Stimulated activated naive CD8-positive, alpha-beta T cell treated with anti-CD3 and anti-CD28 coated beads, Interleukin-15, Interleukin-2, amounts not matched to agents 100 ng/mL and 50 ng/mL, for 24 hours (primary cell): ENCODE results near the gene DAND5.
"Not testable (repeated sequence)": the region's sequence is repeated elsewhere in the genome, so short reads cannot be mapped to it uniquely, and the experiment has no call there.

ENCODE experiments used
- H3K27ac Mint-ChIP-seq: one replicate; pipeline ENCODE4 v1.8.0; 2021; ENCODE audit warnings: mild to moderate bottlenecking, mixed read lengths
- H3K27me3 Mint-ChIP-seq: one replicate; pipeline ENCODE4 v1.8.0; 2021; ENCODE audit warnings: mixed read lengths
- H3K36me3 Mint-ChIP-seq: one replicate; pipeline ENCODE4 v1.8.0; 2021; ENCODE audit warnings: low read depth, mixed read lengths
- H3K4me1 Mint-ChIP-seq: one replicate; pipeline ENCODE4 v1.8.0; 2021; ENCODE audit warnings: low read depth, mixed read lengths
- H3K4me3 Mint-ChIP-seq: one replicate; pipeline ENCODE4 v1.8.0; 2021; ENCODE audit warnings: mild to moderate bottlenecking, mixed read lengths
- H3K9me3 Mint-ChIP-seq: one replicate; pipeline ENCODE4 v1.8.0; 2021; ENCODE audit warnings: mixed read lengths

DAND5 gene

DNA sequence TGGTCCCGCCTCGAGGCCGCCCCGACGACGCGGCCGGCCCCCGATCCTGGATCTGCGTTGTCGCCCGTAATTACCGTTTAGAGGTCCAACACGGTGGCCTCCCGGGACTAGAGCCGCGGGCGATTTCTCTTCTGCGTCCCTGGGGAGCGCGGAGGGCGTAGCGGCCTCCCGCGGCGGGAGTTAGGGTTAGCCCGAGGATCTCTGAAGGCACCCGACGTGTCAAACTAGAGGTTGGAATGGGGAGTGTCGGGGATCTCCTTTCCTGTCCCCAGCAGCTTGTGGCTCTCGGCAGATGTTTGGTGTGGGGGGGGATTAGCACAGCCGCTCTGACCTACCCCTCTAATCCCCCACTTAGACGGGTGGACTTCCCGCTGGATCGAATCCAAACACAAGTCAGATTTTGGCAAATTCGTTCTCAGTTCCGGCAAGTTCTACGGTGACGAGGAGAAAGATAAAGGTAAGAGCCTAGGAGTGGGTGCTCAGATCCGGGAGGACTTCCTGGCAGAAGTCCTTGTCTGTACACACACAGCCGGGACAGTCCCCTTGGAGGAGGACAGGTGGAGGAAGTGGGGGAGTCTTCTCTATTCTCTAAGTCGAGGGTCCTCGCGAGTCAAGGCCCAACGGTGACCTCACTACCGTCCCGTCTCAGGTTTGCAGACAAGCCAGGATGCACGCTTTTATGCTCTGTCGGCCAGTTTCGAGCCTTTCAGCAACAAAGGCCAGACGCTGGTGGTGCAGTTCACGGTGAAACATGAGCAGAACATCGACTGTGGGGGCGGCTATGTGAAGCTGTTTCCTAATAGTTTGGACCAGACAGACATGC lies 30.4 kb upstream of the DAND5 start:
- H3K4me3 Mint-ChIP-seq = peak overlapping the region; percentile 99
- H3K27me3 Mint-ChIP-seq = no peaks in the 10 kb centered on the region
- peak overlapping the region; percentile 97 for H3K27ac Mint-ChIP-seq
- H3K36me3 Mint-ChIP-seq = peaks cover 58% of the 10 kb centered on the region
- peaks cover 75% of the 10 kb centered on the region for H3K4me1 Mint-ChIP-seq
- H3K9me3 Mint-ChIP-seq = no peaks in the 10 kb centered on the region

DNA sequence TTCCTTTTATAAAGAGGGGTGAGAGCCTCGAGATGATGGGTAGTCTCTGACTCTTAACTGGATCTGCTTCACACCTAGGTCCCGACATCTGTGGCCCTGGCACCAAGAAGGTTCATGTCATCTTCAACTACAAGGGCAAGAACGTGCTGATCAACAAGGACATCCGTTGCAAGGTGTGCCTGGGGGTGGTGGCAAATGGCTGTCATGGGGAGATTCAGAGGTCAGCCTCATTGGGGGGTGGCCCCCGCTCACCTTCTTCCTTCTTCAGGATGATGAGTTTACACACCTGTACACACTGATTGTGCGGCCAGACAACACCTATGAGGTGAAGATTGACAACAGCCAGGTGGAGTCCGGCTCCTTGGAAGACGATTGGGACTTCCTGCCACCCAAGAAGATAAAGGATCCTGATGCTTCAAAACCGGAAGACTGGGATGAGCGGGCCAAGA lies 29.4 kb upstream of the DAND5 start:
- Mint-ChIP-seq H3K36me3 (peaks cover 68% of the 10 kb centered on the region), H3K4me3 (peak overlapping the region; percentile 99), H3K27me3 (no peaks in the 10 kb centered on the region), H3K9me3 (no peaks in the 10 kb centered on the region), H3K4me1 (peaks cover 82% of the 10 kb centered on the region), H3K27ac (peak overlapping the region; percentile 97)

DNA sequence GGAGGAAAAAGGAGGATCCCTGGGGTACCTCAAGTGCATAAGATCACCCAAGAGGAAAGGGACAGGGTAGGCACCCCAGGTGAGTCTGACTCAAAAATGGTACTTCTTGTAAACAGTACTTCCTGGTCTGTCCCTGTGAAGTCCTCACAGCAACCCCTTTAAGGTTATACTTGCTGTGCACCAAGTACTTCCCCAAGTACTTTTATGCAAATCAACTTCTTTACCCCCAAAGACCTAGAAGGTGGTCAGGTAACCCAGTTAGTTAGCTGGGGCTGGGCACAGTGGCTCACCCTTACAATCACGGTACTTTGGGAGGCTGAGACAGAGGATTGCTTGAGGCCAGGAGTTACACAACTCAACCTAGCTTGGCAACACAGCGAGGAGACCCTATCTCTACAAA lies 28.5 kb upstream of the DAND5 start:
- H3K4me1 Mint-ChIP-seq = peaks cover 88% of the 10 kb centered on the region
- H3K27me3 Mint-ChIP-seq = no peaks in the 10 kb centered on the region
- no peaks in the 10 kb centered on the region for H3K9me3 Mint-ChIP-seq
- peak overlapping the region; percentile 99 for H3K4me3 Mint-ChIP-seq
- peak overlapping the region; percentile 97 for H3K27ac Mint-ChIP-seq
- H3K36me3 Mint-ChIP-seq = peaks cover 75% of the 10 kb centered on the region

DNA sequence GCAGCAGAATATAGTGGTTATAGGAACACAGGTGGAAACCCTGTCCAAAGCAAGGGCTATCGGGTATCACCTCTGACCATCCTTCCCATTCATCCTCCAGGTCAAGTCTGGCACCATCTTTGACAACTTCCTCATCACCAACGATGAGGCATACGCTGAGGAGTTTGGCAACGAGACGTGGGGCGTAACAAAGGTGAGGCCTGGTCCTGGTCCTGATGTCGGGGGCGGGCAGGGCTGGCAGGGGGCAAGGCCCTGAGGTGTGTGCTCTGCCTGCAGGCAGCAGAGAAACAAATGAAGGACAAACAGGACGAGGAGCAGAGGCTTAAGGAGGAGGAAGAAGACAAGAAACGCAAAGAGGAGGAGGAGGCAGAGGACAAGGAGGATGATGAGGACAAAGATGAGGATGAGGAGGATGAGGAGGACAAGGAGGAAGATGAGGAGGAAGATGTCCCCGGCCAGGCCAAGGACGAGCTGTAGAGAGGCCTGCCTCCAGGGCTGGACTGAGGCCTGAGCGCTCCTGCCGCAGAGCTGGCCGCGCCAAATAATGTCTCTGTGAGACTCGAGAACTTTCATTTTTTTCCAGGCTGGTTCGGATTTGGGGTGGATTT lies 25.8 kb upstream of the DAND5 start:
- peaks cover 91% of the 10 kb centered on the region for H3K36me3 Mint-ChIP-seq
- H3K9me3 Mint-ChIP-seq = no peaks in the 10 kb centered on the region
- peak overlapping the region; percentile 51 for H3K4me3 Mint-ChIP-seq
- H3K27ac Mint-ChIP-seq = peak overlapping the region; percentile 65
- no peaks in the 10 kb centered on the region for H3K27me3 Mint-ChIP-seq
- H3K4me1 Mint-ChIP-seq = peaks cover 86% of the 10 kb centered on the region

DNA sequence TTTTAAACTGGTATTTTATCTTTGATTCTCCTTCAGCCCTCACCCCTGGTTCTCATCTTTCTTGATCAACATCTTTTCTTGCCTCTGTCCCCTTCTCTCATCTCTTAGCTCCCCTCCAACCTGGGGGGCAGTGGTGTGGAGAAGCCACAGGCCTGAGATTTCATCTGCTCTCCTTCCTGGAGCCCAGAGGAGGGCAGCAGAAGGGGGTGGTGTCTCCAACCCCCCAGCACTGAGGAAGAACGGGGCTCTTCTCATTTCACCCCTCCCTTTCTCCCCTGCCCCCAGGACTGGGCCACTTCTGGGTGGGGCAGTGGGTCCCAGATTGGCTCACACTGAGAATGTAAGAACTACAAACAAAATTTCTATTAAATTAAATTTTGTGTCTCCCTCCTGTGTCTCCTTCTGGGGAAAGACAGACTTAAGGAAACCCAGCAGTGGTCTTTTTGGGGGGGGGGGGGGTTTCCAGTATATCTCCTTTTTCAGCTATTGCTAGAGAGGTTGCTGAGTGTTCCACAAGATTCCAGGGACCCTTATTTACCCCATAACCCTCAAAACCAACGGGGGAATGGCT lies 25.2 kb upstream of the DAND5 start:
- Mint-ChIP-seq H3K27me3 (no peaks in the 10 kb centered on the region), H3K4me3 (peak overlapping the region; percentile 93), H3K27ac (peak overlapping the region; percentile 88), H3K4me1 (peaks cover 82% of the 10 kb centered on the region), H3K9me3 (no peaks in the 10 kb centered on the region), H3K36me3 (peaks cover 86% of the 10 kb centered on the region)

DNA sequence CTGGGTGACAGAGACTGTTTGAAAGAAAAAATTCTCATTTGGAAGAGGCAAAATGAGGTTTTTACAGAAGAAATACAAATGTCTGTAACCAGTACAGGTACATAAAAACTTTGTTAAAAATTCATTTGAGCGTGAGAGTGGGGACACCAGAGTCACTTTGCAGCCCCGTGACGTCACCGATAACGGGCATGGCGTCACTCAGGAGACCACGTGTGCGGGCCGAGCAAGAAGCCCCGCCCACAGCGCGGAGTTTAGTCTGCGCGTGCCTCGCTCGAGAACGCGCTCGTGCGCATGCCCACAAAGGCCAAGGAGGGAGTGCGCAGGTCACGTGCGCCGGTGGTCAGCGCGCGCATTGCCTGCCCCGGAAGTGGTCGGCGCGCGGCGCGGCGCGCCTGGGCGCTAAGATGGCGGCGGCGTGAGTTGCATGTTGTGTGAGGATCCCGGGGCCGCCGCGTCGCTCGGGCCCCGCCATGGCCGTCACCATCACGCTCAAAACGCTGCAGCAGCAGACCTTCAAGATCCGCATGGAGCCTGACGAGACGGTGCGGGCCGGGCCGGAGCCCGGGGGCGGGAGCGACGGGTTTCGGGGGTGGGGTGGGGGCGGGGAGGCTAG lies 23.8 kb upstream of the DAND5 start, which contains the start of gene RAD23A:
Gene RAD23A (plus strand): TSS at position 384 of the 613 bp plus-strand sequence. CDS start 87 bp downstream, at position 471.
- Mint-ChIP-seq H3K4me3 (peak within 1 kb of the TSS; percentile 93), H3K9me3 (no peaks in the 10 kb centered on the region), H3K4me1 (peaks cover 68% of the 10 kb centered on the region), H3K36me3 (peaks cover 86% of the 10 kb centered on the region), H3K27me3 (no peaks in the 10 kb centered on the region), H3K27ac (peak within 1 kb of the TSS; percentile 90)

DNA sequence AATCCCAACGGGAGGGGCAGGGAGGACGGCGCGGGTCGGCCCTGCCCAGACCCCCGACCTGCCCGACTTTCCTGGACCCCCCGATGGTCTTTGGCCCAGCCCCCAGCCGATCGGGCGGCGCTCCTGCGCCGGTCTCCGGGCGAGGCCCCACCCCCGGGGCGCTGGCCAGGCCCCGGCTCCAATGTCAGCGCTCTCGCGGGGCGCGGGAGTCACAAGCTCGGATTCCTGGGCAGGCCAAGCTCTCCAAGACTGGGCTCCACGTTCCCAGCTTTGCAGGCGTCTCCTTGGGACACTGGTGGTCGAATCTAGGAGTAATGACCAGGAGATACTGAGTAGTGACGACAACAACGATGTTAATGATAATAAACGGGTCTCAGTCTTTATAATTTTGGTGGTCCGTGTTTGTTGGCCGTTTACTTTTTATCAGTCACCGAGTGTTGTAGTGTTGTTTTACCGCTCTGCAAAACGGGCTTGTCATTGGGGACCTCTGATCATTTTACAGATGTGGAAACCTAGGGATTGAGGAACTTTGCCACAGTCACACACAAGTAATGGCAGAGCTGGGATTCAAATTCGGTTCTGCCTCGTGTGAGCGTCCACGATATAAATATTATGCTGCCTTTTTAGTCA lies 23.2 kb upstream of the DAND5 start:
- Mint-ChIP-seq H3K36me3 (peaks cover 86% of the 10 kb centered on the region), H3K9me3 (no peaks in the 10 kb centered on the region), H3K4me1 (peaks cover 65% of the 10 kb centered on the region)

DNA sequence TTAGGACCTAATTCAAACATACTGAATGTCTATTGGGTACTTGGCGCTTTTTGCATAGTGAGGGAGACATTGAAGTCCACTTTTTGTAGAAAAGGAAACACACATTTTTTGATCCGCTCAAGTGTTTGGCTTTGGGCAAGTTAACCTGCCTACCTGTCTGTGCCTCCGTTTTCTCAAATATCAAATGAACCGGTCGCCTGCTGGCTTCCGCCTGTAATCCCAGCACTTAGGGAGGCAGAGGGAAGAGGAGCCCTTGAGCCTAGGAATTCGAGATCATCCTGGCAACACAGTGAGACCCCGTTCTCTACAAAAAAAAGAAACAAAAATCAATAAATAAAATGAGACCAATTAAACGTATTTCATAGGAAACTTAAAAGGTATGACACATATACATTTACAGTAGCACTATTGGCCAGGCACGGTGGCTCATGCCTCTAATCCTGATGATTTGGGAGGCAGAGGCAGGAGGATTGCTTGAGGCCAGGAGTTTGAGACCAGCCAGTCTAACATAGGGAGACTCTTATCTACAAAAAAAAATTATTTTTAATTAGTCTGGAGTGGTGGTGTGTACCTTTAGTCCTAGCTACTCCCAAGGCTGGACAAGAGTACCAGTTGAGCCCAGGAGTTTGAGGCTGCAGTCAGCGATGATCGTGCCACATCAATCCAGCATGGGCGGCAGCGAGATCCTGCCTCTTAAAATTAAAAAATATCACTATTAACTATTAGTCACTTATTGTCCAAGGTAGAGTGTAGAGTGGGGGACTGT lies 22.5 kb upstream of the DAND5 start:
- Mint-ChIP-seq H3K9me3 (no peaks in the 10 kb centered on the region), H3K27ac (peak overlapping the region; percentile 90), H3K4me1 (peaks cover 59% of the 10 kb centered on the region), H3K4me3 (peak overlapping the region; percentile 93), H3K36me3 (peaks cover 86% of the 10 kb centered on the region), H3K27me3 (no peaks in the 10 kb centered on the region)

More for the DNA sequence above, 23.2 kb upstream of the DAND5 start:
- Mint-ChIP-seq H3K27me3 (no peaks in the 10 kb centered on the region), H3K4me3 (peak overlapping the region; percentile 93), H3K27ac (peak overlapping the region; percentile 90)

DNA sequence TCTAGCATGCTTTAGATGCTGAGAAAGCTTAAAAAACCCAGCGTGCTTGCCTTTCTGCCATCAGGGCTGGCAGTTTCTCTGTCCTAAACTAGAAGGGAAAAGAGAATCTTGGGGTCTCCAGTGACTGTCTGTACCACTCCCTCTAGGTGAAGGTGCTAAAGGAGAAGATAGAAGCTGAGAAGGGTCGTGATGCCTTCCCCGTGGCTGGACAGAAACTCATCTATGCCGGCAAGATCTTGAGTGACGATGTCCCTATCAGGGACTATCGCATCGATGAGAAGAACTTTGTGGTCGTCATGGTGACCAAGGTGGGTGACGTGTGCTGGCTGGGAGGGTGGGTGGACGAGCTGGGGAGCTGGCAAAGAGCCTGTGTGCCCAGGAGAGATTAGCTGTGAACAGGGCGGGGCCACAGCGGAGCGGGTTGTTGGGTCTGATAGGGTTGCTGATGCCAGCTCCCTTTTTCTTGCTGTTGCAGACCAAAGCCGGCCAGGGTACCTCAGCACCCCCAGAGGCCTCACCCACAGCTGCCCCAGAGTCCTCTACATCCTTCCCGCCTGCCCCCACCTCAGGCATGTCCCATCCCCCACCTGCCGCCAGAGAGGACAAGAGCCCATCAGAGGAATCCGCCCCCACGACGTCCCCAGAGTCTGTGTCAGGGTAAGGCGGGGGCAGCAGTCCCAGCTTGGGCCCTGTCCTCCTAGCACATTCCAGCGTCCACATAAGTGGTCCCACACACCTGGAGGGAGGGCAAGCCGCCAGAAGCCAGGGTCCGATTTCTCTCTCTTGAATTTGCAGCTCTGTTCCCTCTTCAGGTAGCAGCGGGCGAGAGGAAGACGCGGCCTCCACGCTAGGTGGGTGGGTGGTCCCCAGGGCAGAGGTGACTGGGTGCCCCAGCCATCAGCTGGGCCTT lies 21.4 kb upstream of the DAND5 start:
- H3K27ac Mint-ChIP-seq = peak overlapping the region; percentile 90
- peaks cover 80% of the 10 kb centered on the region for H3K36me3 Mint-ChIP-seq
- peak overlapping the region; percentile 93 for H3K4me3 Mint-ChIP-seq
- H3K27me3 Mint-ChIP-seq = no peaks in the 10 kb centered on the region
- no peaks in the 10 kb centered on the region for H3K9me3 Mint-ChIP-seq
- H3K4me1 Mint-ChIP-seq = peaks cover 49% of the 10 kb centered on the region

DNA sequence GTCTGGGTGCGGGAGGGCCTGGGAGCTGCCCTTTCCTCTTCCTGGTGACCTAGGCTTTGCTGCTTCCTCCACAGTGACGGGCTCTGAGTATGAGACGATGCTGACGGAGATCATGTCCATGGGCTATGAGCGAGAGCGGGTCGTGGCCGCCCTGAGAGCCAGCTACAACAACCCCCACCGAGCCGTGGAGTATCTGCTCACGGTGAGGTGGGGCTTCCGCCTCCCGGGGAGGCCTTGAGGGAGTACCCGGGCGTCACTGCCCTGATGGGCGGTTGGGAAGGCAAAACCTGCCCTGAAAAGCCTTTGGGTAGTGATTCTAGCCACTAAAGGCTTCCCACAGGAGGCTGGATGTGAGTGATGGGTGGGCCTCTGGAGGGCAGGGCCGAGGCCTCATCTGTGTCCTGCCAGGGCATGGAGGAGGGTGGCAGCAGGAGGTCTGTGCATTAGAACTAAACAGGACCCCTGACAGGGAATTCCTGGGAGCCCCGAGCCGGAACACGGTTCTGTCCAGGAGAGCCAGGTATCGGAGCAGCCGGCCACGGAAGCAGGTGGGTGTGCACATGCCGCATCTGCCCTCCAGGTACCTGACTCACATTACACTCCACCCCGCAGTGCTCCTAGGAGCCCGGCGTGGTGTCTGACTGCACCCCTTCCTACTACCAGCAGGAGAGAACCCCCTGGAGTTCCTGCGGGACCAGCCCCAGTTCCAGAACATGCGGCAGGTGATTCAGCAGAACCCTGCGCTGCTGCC lies 20.6 kb upstream of the DAND5 start:
- Mint-ChIP-seq H3K27me3 (no peaks in the 10 kb centered on the region), H3K36me3 (peaks cover 76% of the 10 kb centered on the region), H3K9me3 (no peaks in the 10 kb centered on the region), H3K4me1 (peaks cover 43% of the 10 kb centered on the region), H3K27ac (peak overlapping the region; percentile 52), H3K4me3 (no peak overlapping the region)

DNA sequence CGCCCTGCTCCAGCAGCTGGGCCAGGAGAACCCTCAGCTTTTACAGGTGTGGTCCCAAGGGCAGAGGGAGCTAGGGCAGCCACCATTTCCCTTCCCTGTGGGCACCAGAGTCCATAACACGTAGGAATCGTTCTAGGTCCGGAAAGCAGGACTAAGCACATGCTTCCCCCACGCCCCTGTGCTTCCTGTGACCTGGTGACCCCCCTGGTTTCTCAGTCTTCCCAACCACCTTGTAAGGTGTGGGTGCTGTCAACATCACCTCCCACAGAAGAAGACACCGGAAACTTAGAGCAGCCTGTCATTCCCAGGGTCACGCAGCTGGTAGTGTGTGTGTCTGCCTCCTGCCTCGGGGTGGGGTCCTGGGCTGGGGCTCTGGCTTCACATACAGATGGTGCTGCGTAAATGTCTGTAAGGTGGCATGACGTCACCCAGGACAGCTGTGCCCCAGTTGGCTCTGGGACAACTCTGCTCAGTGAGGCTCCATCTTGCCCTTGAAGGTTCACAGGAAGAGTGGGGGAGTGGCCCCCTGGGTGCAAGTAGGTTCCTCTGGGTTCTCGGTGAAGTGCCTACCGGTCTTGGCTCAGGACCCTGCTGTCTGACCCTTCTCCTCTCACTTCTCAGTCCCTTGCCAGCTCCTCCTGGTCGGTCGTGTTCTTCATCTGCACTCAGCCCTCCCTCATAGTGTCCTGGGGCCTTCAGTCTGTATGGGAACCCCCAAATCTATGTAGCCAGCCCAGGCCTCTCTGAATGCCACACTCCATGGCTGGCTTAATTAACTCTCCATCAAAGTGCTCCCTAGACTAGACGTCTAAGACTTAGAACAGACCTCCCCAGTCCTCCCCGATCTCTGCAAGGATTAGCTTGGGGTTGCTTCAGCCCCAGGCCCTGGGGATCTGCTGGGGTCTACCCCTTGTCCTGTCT lies 19.8 kb upstream of the DAND5 start:
- no peak overlapping the region for H3K4me3 Mint-ChIP-seq
- peaks cover 72% of the 10 kb centered on the region for H3K36me3 Mint-ChIP-seq
- peak overlapping the region; percentile 63 for H3K27ac Mint-ChIP-seq
- peaks cover 43% of the 10 kb centered on the region for H3K4me1 Mint-ChIP-seq
- no peaks in the 10 kb centered on the region for H3K27me3 Mint-ChIP-seq
- H3K9me3 Mint-ChIP-seq = no peaks in the 10 kb centered on the region

DNA sequence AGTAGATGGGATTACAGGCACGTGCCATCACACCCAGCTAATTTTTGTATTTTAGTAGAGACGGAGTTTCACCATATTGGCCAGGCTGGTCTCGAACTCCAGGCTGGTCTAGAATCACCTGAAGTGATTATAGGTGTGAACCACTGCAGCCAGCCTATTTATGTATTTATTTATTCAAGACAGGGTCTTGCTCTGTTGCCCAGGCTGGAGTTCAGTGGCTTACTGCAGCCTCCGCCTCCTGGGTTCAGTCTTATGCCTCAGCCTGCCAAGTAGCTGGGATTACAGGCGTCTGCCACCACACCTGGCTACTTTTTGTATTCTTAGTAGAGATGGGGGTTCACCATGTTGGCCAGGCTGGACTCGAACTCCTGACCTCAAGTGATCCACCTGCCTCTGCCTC lies 17.3 kb upstream of the DAND5 start:
- not testable (repeated sequence) for H3K4me3 Mint-ChIP-seq, H3K27me3 Mint-ChIP-seq, H3K9me3 Mint-ChIP-seq
- Mint-ChIP-seq H3K4me1 (peaks cover 40% of the 10 kb centered on the region), H3K36me3 (peaks cover 67% of the 10 kb centered on the region), H3K27ac (peak overlapping the region; percentile 49)
